Vagina (tissue), 2 donors: ENCODE data around the gene VGF.
"Not testable (repeated sequence)": the region's sequence is repeated elsewhere in the genome, so short reads cannot be mapped to it uniquely, and the experiment has no call there.

Source experiments
- POLR2A ChIP-seq, 2 donors: fragments of 450-650 bp; IDR thresholded peaks; one replicate each; pipeline ENCODE4 v1.6.1; 2017; ENCODE audit warnings: antibody characterized with exemption in 2 of 2, mild to moderate bottlenecking in 2 of 2, moderate library complexity in 2 of 2
- TF ChIP-seq, protein P1 (sequence below), 3 experiments: fragments of 450-650 bp in 2 of 3; fragments of 200-600 bp in 1 of 3; sonication (generic) in 1 of 3; IDR thresholded peaks; one replicate each; pipeline ENCODE4 v1.5.1; 2017 to 2019; ENCODE audit warnings: antibody characterized with exemption in 3 of 3, mild to moderate bottlenecking in 2 of 3, moderate library complexity in 2 of 3

DNA sequence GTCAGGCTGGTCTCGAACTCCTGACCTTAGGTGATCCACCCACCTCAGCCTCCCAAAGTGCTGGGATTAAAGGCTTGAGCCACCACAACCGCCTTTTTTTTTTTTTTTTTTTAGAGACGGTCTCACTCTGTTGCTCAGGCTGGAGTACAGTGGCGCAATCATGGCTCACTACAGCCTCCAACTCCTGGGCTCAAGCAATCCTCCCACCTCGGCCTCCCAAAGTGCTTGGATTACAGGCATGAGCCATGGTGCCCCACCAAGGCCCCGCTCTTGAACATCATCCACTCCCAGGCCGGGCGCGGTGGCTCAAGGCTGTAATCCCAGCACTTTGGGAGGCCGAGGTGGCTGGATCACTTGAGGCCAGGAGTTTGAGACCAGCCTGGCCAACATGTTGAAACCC, 34.2 kb upstream of the VGF start:
- not testable (repeated sequence) for TF ChIP-seq POLR2A (IDR thresholded peaks at IDR 0.05)
- TF ChIP-seq, protein P1, sequence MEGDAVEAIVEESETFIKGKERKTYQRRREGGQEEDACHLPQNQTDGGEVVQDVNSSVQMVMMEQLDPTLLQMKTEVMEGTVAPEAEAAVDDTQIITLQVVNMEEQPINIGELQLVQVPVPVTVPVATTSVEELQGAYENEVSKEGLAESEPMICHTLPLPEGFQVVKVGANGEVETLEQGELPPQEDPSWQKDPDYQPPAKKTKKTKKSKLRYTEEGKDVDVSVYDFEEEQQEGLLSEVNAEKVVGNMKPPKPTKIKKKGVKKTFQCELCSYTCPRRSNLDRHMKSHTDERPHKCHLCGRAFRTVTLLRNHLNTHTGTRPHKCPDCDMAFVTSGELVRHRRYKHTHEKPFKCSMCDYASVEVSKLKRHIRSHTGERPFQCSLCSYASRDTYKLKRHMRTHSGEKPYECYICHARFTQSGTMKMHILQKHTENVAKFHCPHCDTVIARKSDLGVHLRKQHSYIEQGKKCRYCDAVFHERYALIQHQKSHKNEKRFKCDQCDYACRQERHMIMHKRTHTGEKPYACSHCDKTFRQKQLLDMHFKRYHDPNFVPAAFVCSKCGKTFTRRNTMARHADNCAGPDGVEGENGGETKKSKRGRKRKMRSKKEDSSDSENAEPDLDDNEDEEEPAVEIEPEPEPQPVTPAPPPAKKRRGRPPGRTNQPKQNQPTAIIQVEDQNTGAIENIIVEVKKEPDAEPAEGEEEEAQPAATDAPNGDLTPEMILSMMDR (IDR thresholded peaks at IDR 0.05), result not testable (repeated sequence)
